ENCODE data around the gene HOXB5. TPM values are rescaled to one million over a fixed set of nuclear protein-coding genes. Genes with fewer than 3 reads are reported as not detected.

The HOXB5 gene
- total and polyA plus RNA-seq, 10 of the 15 experiments (the other 5 are each of a cell fraction or from before 2014, with no cell fraction given), result not detected

DNA sequence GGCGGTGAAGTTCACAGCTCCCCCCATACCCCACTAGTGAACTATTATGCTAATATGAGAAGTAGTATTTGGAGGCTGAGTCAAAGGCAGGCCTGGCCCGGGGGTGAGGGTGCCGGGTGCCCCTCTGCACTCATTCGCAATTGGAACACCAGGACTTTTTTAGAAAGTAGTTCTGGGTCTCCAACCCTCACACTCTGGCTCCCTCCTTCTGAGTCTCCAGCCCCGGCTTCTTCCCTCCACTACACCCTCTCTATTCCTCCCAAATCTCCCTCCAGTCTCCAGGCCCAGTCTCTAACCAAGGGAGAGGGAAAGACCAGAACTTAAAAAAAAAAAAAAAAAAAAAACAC is 37.4 kb downstream of the HOXB5 start (continued):
- TF ChIP-seq SMARCA5 (IDR thresholded peaks at IDR 0.05) (no peak), ZSCAN29 (IDR thresholded peaks at IDR 0.05) (no peak), SMC3 (IDR thresholded peaks at IDR 0.05; ENCODE audit: borderline replicate concordance, low read length) (no peak), EGR1 (IDR thresholded peaks at IDR 0.05; ENCODE audit: borderline replicate concordance in 1 of 2, low read depth in 2 of 2, low read length in 2 of 2) (no peak), EED (IDR thresholded peaks at IDR 0.05; ENCODE audit: low read depth) (no peak), YBX1 (IDR thresholded peaks at IDR 0.05) (no peak), FOXM1 (IDR thresholded peaks at IDR 0.05; ENCODE audit: low read depth, low read length) (no peak)
- TF ChIP-seq, protein P1, sequence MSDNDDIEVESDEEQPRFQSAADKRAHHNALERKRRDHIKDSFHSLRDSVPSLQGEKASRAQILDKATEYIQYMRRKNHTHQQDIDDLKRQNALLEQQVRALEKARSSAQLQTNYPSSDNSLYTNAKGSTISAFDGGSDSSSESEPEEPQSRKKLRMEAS (IDR thresholded peaks at IDR 0.05; ENCODE audit: low read depth, low read length), result no peak
- TF ChIP-seq, protein P2, sequence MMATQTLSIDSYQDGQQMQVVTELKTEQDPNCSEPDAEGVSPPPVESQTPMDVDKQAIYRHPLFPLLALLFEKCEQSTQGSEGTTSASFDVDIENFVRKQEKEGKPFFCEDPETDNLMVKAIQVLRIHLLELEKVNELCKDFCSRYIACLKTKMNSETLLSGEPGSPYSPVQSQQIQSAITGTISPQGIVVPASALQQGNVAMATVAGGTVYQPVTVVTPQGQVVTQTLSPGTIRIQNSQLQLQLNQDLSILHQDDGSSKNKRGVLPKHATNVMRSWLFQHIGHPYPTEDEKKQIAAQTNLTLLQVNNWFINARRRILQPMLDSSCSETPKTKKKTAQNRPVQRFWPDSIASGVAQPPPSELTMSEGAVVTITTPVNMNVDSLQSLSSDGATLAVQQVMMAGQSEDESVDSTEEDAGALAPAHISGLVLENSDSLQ (IDR thresholded peaks at IDR 0.05), result no peak

DNA sequence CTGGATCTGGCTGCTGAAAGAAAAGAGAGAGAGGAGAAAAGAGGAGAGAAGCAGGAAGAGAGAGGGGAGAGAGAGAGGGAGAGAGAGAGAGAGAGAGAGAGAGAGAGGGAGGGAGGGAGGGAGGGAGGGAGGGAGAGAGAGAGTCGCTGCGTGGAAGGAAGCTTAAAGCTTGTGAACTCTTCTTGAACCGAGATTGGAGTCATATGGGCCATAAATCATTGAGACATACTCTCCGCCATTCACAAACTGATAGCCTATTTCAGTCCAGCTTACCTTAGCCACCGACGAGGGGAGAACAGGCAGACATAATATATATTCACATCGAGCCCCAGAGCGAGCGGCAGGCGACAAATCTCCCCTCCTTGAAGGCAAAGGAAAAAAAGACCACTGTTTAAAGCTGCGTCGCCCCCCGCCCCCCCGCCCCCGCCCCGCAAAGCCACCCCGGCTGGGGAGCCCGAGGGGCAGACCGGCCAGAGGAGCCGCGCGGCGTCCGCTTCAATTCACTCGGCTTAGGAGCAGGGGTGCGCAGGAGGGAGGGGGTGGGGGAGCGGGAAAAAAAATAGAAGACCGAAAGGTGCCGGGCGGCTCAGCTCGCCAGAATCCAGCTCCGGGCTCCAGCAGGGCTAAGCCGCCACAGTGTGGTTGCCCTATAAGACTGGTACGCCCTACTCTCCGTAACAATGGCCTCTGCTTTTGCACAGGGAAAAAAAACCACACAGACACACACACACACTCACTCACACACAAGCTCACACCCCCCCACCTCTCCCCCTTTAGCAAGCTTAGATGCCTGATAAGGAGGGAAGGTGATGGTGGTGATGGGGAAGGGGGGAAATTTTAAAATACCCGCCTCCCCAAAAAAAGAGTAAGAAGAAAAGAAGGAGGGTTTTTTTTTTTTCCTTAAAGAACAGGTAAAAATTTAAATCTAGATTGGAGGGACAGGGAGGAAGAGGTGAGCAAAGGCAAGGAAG is 38.0 kb downstream of the HOXB5 start:
- BruUV-seq (replicated peaks), result no TSS peak
- WGBS (ENCODE audit: insufficient coverage, insufficient replicate concordance, low lambda C conversion rate, missing lambda C conversion rate), result 26% methylated on average over 19 of the region's 36 CpGs
- Histone ChIP-seq H3K9ac (ENCODE audit: control insufficient read depth, insufficient read depth, low read length) (no peak overlapping the region), H3K4me1 (ENCODE audit: control insufficient read depth, insufficient read depth, low read length) (no peaks in the 10 kb centered on the region), H2AFZ (ENCODE audit: control insufficient read depth, low read depth, low read length) (no peak overlapping the region), H3K27ac (ENCODE audit: control insufficient read depth, insufficient read depth) (no peak overlapping the region), H3K4me2 (ENCODE audit: control insufficient read depth, insufficient read depth) (no peak overlapping the region), H3K4me3 (no peak overlapping the region), H3K79me2 (ENCODE audit: control insufficient read depth, insufficient read depth, low read length) (no peaks in the 10 kb centered on the region), H4K20me1 (ENCODE audit: control insufficient read depth, insufficient read depth) (no peaks in the 10 kb centered on the region), H3K27me3 (replicated peaks in 1 of 2; ENCODE audit: control insufficient read depth in 2 of 2, insufficient read depth in 2 of 2, low read length in 1 of 2) (no peaks in the 10 kb centered on the region), H3K9me3 (replicated peaks; ENCODE audit: control insufficient read depth, insufficient read depth, low read length) (no peaks in the 10 kb centered on the region), H3K36me3 (ENCODE audit: control insufficient read depth in 2 of 2, insufficient read depth in 2 of 2, low read length in 1 of 2) (peaks cover 0 to 1% of the 10 kb centered on the region in 2 experiments; a peak in 2 of 4 replicates)
- ChIA-PET CTCF (interaction anchor here (0.9 to 1.6 kb wide), 4 partner anchors 29 to 220 kb away, joined by 3 to 4 read pairs (median 4); no protein-coding TSS in a partner anchor), SMC1A (ENCODE audit: uncharacterized antibody, unreplicated experiment) (interaction anchor here (0.7 to 1.5 kb wide), 5 partner anchors 9 to 141 kb away, joined by 3 read pairs; no protein-coding TSS in a partner anchor), RAD21 (ENCODE audit: unreplicated experiment) (interaction anchor here (0.9 to 1.4 kb wide), 2 partner anchors 43 to 222 kb away, joined by 3 read pairs; no protein-coding TSS in a partner anchor), POLR2A (interaction anchor here (0.7 to 1.7 kb wide), 3 partner anchors 9 kb away, joined by 3 to 5 read pairs (median 4); no protein-coding TSS in a partner anchor)
- TF ChIP-seq ASH2L (IDR thresholded peaks at IDR 0.05; ENCODE audit: borderline replicate concordance, low read depth), result no peak
- TF ChIP-seq, protein P2 (IDR thresholded peaks at IDR 0.05), result peak; percentile 49; the same call in 1 of the 2 replicates
- no peak for TF ChIP-seq IKZF2 (IDR thresholded peaks at IDR 0.05)
- TF ChIP-seq, protein P3, sequence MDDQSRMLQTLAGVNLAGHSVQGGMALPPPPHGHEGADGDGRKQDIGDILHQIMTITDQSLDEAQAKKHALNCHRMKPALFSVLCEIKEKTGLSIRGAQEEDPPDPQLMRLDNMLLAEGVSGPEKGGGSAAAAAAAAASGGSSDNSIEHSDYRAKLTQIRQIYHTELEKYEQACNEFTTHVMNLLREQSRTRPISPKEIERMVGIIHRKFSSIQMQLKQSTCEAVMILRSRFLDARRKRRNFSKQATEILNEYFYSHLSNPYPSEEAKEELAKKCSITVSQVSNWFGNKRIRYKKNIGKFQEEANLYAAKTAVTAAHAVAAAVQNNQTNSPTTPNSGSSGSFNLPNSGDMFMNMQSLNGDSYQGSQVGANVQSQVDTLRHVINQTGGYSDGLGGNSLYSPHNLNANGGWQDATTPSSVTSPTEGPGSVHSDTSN (IDR thresholded peaks at IDR 0.05; ENCODE audit: insufficient replicate concordance, low read depth, low read length), result peak; percentile 74
- in situ Hi-C loops (cut with MboI) (no loop called here), intact Hi-C loops (cut with micrococcal nuclease; ENCODE audit: unreplicated experiment) (no loop called here)
- ATAC-seq (peak; percentile 24), DNase-seq (ENCODE audit: low read depth, low spot score) (no peak), FAIRE-seq (peak; percentile 89)

All from GM12878 (cell line).